Stomach (tissue), 9 donors: Measurements from ENCODE around the gene PHF21A. TPM values are rescaled to one million over a fixed set of nuclear protein-coding genes. Genes with fewer than 3 reads are reported as not detected.

Source experiments
- DNase-seq, 2 donors: peaks; one replicate each; pipeline versions ENCODE4 v3.0.0 to v3.0.0-alpha.2; 2013 to 2019
- H3K27ac ChIP-seq, 5 donors: fragments of 200-600 bp in 4 of 5; sonication (generic) in 4 of 5; one replicate each; pipeline ENCODE4 v1.5.1; 2013 to 2019; ENCODE audit warnings: mild to moderate bottlenecking in 1 of 5, moderate library complexity in 1 of 5
- H3K27me3 ChIP-seq, 3 donors: fragments of 200-600 bp; sonication (generic); one replicate each; pipeline ENCODE4 v1.5.1; 2017 to 2019; ENCODE audit warnings: mixed run types in 1 of 3
- H3K36me3 ChIP-seq, 4 donors: fragments of 200-600 bp; sonication (generic); 1 replicate in 3 of 4; 2 replicates in 1 of 4; pipeline ENCODE4 v1.5.1; 2016 to 2019
- H3K4me1 ChIP-seq, 4 donors: fragments of 200-600 bp; sonication (generic); one replicate each; pipeline ENCODE4 v1.5.1; 2016 to 2019
- H3K4me3 ChIP-seq, 4 donors: fragments of 200-600 bp; sonication (generic) in 3 of 4; one replicate each; pipeline ENCODE4 v1.5.1; 2016 to 2019; ENCODE audit warnings: mild to moderate bottlenecking in 1 of 4
- H3K9me3 ChIP-seq, 4 donors: fragments of 200-600 bp; sonication (generic); one replicate each; pipeline ENCODE4 v1.5.1; 2016 to 2019
- CTCF ChIP-seq, 7 experiments: fragments of 450-650 bp in 4 of 7; fragments of 200-600 bp in 3 of 7; sonication (generic) in 3 of 7; IDR thresholded peaks; one replicate each; pipeline ENCODE4 v1.5.1; 2016 to 2019; ENCODE audit warnings: antibody characterized with exemption in 7 of 7, control low read depth in 2 of 7, mild to moderate bottlenecking in 1 of 7
- EP300 ChIP-seq: sonication (generic); formaldehyde crosslinking; IDR thresholded peaks from one replicate; pipeline ENCODE4 v1.6.1; 2017; ENCODE audit warnings: antibody characterized with exemption
- POLR2A ChIP-seq, 4 donors: fragments of 450-650 bp; IDR thresholded peaks; one replicate each; pipeline ENCODE4 v1.6.1; 2016; ENCODE audit warnings: antibody characterized with exemption in 4 of 4, control low read depth in 2 of 4, mild to moderate bottlenecking in 1 of 4, moderate library complexity in 1 of 4
- POLR2AphosphoS5 ChIP-seq, 3 donors: sonication (generic); formaldehyde crosslinking; IDR thresholded peaks; one replicate each; pipeline ENCODE4 v1.6.1; 2016; ENCODE audit warnings: antibody characterized with exemption in 3 of 3
- WGBS, 5 donors: extraction: QIAGEN DNeasy Blood & Tissue Kit in 3 of 5; methylation state at CpG; one replicate each; pipeline versions ENCODE4 v1.1.5 to v1.1.7; 2013 to 2018; 5-methylcytosine and 5-hydroxymethylcytosine counted together
- intact Hi-C: fragments of 100-400 bp; cut with DNase I; formaldehyde crosslinking; loops from one replicate; pipeline ENCODE4 v1.15.1; 2023; ENCODE audit warnings: low total_unique reads
- polyA plus RNA-seq, 3 donors: library from polyadenylated mRNA; stranded (reverse); fragments of 200-250 nt; gene quantifications; one replicate each; pipeline ENCODE4 v1.2.3, GENCODE V29; 2013
- total RNA-seq, 5 donors: library from RNA; depleted of rRNA; stranded (reverse); fragments of >200 nt; gene quantifications; one replicate each; pipeline versions ENCODE4 v1.1.0 to v1.2.3, GENCODE V29; 2014 to 2016
- donor health status: healthy with polysubstance abuse.
- donor health status: Bipolar disorder and iron deficiency.
- donor health status: healthy.

The PHF21A gene
- total and polyA plus RNA-seq, 8 donors = 6.1 to 67.0 (median 18.6) TPM

GRCh38 chr11:45929486-45930030 lies 191.7 kb downstream of the PHF21A start:
- H3K4me1 ChIP-seq = peaks cover 6 to 42% (median 36%) of the 10 kb centered on the region in 4 donors
- peaks cover 0 to 13% (median 0%) of the 10 kb centered on the region in 3 donors for H3K27me3 ChIP-seq
- no peaks in the 10 kb centered on the region for H3K9me3 ChIP-seq
- H3K4me3 ChIP-seq = no peak overlapping the region
- 60 to 78% (median 63%) methylated on average over 10 of the region's 10 CpGs for WGBS, 5 donors
- intact Hi-C loops = no loop called here
- TF ChIP-seq POLR2AphosphoS5 (IDR thresholded peaks at IDR 0.05) (no peak), EP300 (no peak), POLR2A (IDR thresholded peaks at IDR 0.05) (no peak), CTCF (IDR thresholded peaks at IDR 0.05) (no peak)
- peaks cover 13 to 37% (median 36%) of the 10 kb centered on the region in 4 donors for H3K36me3 ChIP-seq
- H3K27ac ChIP-seq = peak overlapping the region in 3 of 5 donors; percentile 3 to 65 (median 26)
- DNase-seq = no peak

- Histone ChIP-seq H3K27ac (no peak overlapping the region), H3K4me1 (peaks cover 0 to 33% (median 28%) of the 10 kb centered on the region in 4 donors), H3K9me3 (no peaks in the 10 kb centered on the region), H3K27me3 (peaks cover 0 to 20% (median 0%) of the 10 kb centered on the region in 3 donors), H3K4me3 (no peak overlapping the region), H3K36me3 (peaks cover 4 to 29% (median 27%) of the 10 kb centered on the region in 4 donors)
- TF ChIP-seq POLR2A (IDR thresholded peaks at IDR 0.05) (no peak), EP300 (no peak), CTCF (IDR thresholded peaks at IDR 0.05) (no peak), POLR2AphosphoS5 (IDR thresholded peaks at IDR 0.05) (no peak)
- intact Hi-C loops = no loop called here
- no peak for DNase-seq
- 77 to 87% (median 83%) methylated on average over 13 of the region's 13 CpGs for WGBS, 5 donors
These were observed 192.6 kb downstream of the PHF21A start for GRCh38 chr11:45928535-45929215.

- Histone ChIP-seq H3K9me3 (no peaks in the 10 kb centered on the region), H3K36me3 (peaks cover 0 to 20% (median 19%) of the 10 kb centered on the region in 4 donors), H3K27ac (no peak overlapping the region), H3K27me3 (peaks cover 0 to 27% (median 5%) of the 10 kb centered on the region in 3 donors), H3K4me1 (peaks cover 6 to 32% (median 28%) of the 10 kb centered on the region in 4 donors), H3K4me3 (no peak overlapping the region)
- no peak for DNase-seq
- no peak for TF ChIP-seq EP300
- TF ChIP-seq POLR2A (IDR thresholded peaks at IDR 0.05) = no peak
- TF ChIP-seq POLR2AphosphoS5 (IDR thresholded peaks at IDR 0.05) = no peak
- no peak for TF ChIP-seq CTCF (IDR thresholded peaks at IDR 0.05)
- 88 to 94% (median 91%) methylated on average over 18 to 27 of the region's 27 CpGs for WGBS, 5 donors
- intact Hi-C loops = no loop called here
These were observed 193.4 kb downstream of the PHF21A start for GRCh38 chr11:45927684-45928413.

GRCh38 chr11:45927332-45927683 lies 193.9 kb downstream of the PHF21A start:
- no peak overlapping the region for H3K4me3 ChIP-seq
- no peak overlapping the region for H3K27ac ChIP-seq
- no peak for TF ChIP-seq POLR2A (IDR thresholded peaks at IDR 0.05)
- TF ChIP-seq EP300 = no peak
- TF ChIP-seq POLR2AphosphoS5 (IDR thresholded peaks at IDR 0.05) = no peak
- no peak for TF ChIP-seq CTCF (IDR thresholded peaks at IDR 0.05)
- peaks cover 0 to 15% (median 13%) of the 10 kb centered on the region in 4 donors for H3K36me3 ChIP-seq
- no peaks in the 10 kb centered on the region for H3K9me3 ChIP-seq
- no peak for DNase-seq
- peaks cover 11 to 37% (median 33%) of the 10 kb centered on the region in 4 donors for H3K4me1 ChIP-seq
- peaks cover 0 to 32% (median 11%) of the 10 kb centered on the region in 3 donors for H3K27me3 ChIP-seq
- 67 to 77% (median 75%) methylated on average over 9 to 15 of the region's 15 CpGs for WGBS, 5 donors
- intact Hi-C loops = no loop called here
